GM21390 (cell line): Measurements from ENCODE around the gene MAN1B1.
"Not testable (repeated sequence)": the region's sequence is repeated elsewhere in the genome, so short reads cannot be mapped to it uniquely, and the experiment has no call there.

Experiments used
- ATAC-seq: cut with Tn5 transposase; IDR thresholded peaks from one replicate; pipeline ENCODE4 v1.9.1; 2021; ENCODE audit not compliant: unreplicated experiment

MAN1B1 gene

GRCh38 chr9:137110147-137110910, 23.5 kb downstream of the MAN1B1 start:
- ATAC-seq: no peak

GRCh38 chr9:137110911-137111787, 24.4 kb downstream of the MAN1B1 start:
- ATAC-seq: no peak

- no peak for ATAC-seq
These were observed 25.2 kb downstream of the MAN1B1 start for GRCh38 chr9:137111788-137112563.

- no peak for ATAC-seq
These were observed 26.0 kb downstream of the MAN1B1 start for GRCh38 chr9:137112564-137113384.

GRCh38 chr9:137113385-137114159, 26.8 kb downstream of the MAN1B1 start:
- no peak for ATAC-seq

GRCh38 chr9:137114220-137114612, 27.4 kb downstream of the MAN1B1 start:
- peak; percentile 15 for ATAC-seq

GRCh38 chr9:137114613-137115393, 28.0 kb downstream of the MAN1B1 start, which contains the start of gene DPP7:
Gene DPP7 (minus strand): TSS chr9:137114733. CDS start chr9:137114713, 20 bp downstream.
- ATAC-seq: peak; percentile 64

GRCh38 chr9:137115394-137116026, 28.7 kb downstream of the MAN1B1 start:
- no peak for ATAC-seq

- ATAC-seq: no peak
These were observed 29.3 kb downstream of the MAN1B1 start for GRCh38 chr9:137116027-137116507.

GRCh38 chr9:137116728-137117127, 29.9 kb downstream of the MAN1B1 start:
- ATAC-seq: no peak

- no peak for ATAC-seq
These were observed 30.5 kb downstream of the MAN1B1 start for GRCh38 chr9:137117269-137117731.

GRCh38 chr9:137118092-137118603, 31.4 kb downstream of the MAN1B1 start:
- ATAC-seq: not testable (repeated sequence)

- ATAC-seq: not testable (repeated sequence)
These were observed 35.4 kb downstream of the MAN1B1 start for GRCh38 chr9:137121927-137122795.

- ATAC-seq: not testable (repeated sequence)
These were observed 36.1 kb downstream of the MAN1B1 start for GRCh38 chr9:137122796-137123467.

- ATAC-seq: peak; percentile 45
These were observed 36.7 kb downstream of the MAN1B1 start for GRCh38 chr9:137123468-137123837.

GRCh38 chr9:137123952-137124462, 37.2 kb downstream of the MAN1B1 start:
- ATAC-seq: not testable (repeated sequence)
